HEK293 (cell line): ENCODE data around the gene CEP89.

ENCODE experiments used
- CTCF ChIA-PET: fragments of 350-600 bp; formaldehyde crosslinking; extraction: SDS; loops from one replicate; lab custom pipeline; 2021; ENCODE audit warnings: antibody characterized with exemption; lab: Yijun Ruan, JAX
- POLR2A ChIA-PET: fragments of 300-600 bp; formaldehyde crosslinking; extraction: SDS; loops from one replicate; lab custom pipeline; 2020; ENCODE audit warnings: antibody characterized with exemption, inconsistent platforms; lab: Yijun Ruan, JAX
- H3K27ac ChIP-seq: fragments of 200-500 bp; sonication (Bioruptor generic); 2 replicates; pipeline ENCODE4 v1.5.1; 2014; ENCODE audit warnings: low read depth, low read length, control low read depth, inconsistent platforms; ENCODE audit errors: extremely low read depth
- H3K36me3 ChIP-seq, 2 experiments: fragments of 200-500 bp in 1 of 2; sonication (Bioruptor generic) in 1 of 2; 1 replicate in 1 of 2; 2 replicates in 1 of 2; pipeline ENCODE4 v1.5.1; 2014 to 2017; ENCODE audit warnings: inconsistent platforms in 2 of 2, low read length in 2 of 2; ENCODE audit not compliant: control insufficient read depth in 2 of 2, insufficient read depth in 1 of 2
- H3K4me1 ChIP-seq: fragments of 200-500 bp; sonication (Bioruptor generic); 2 replicates; pipeline ENCODE4 v1.5.1; 2014; ENCODE audit warnings: mild to moderate bottlenecking, low read length, inconsistent platforms; ENCODE audit not compliant: control insufficient read depth, insufficient read depth
- H3K4me3 ChIP-seq: 2 replicates; pipeline ENCODE4 v1.5.1; 2011; ENCODE audit warnings: low read depth, mild to moderate bottlenecking, control low read depth, low read length, moderate library complexity
- H3K9me3 ChIP-seq: fragments of 200-500 bp; sonication (Bioruptor generic); 2 replicates; pipeline ENCODE4 v1.5.1; 2014; ENCODE audit warnings: low read depth, low read length, inconsistent platforms; ENCODE audit not compliant: control insufficient read depth, insufficient read depth
- HOXA7 ChIP-seq: sonication (generic); formaldehyde crosslinking; IDR thresholded peaks from 2 replicates; pipeline ENCODE4 v1.8.1; 2022; ENCODE audit warnings: missing genetic modification reagents, borderline replicate concordance
- PRDM2 ChIP-seq: fragments of 450-650 bp; formaldehyde crosslinking; IDR thresholded peaks from 2 replicates; pipeline ENCODE4 v1.5.1; 2016; ENCODE audit warnings: missing biosample characterization, missing genetic modification characterization, borderline replicate concordance
- REST ChIP-seq: fragments of 450-650 bp; formaldehyde crosslinking; IDR thresholded peaks from 2 replicates; pipeline ENCODE4 v1.5.1; 2016; ENCODE audit warnings: missing biosample characterization, missing genetic modification characterization
- TSHZ1 ChIP-seq: fragments of 450-650 bp; formaldehyde crosslinking; IDR thresholded peaks from 2 replicates; pipeline ENCODE4 v1.5.1; 2016; ENCODE audit warnings: missing biosample characterization, missing genetic modification characterization, borderline replicate concordance
- ZNF184 ChIP-seq: fragments of 450-650 bp; IDR thresholded peaks from 2 replicates; pipeline ENCODE4 v1.5.1; 2018; ENCODE audit warnings: missing biosample characterization, mild to moderate bottlenecking, missing genetic modification characterization
- ZNF280C ChIP-seq: fragments of 450-650 bp; formaldehyde crosslinking; IDR thresholded peaks from 2 replicates; pipeline ENCODE4 v1.5.1; 2016; ENCODE audit warnings: missing biosample characterization, missing genetic modification characterization
- ZNF302 ChIP-seq: fragments of 450-650 bp; formaldehyde crosslinking; IDR thresholded peaks from 2 replicates; pipeline ENCODE4 v1.5.1; 2016; ENCODE audit warnings: missing biosample characterization, missing genetic modification characterization, low read depth
- ZNF391 ChIP-seq: fragments of 450-650 bp; formaldehyde crosslinking; IDR thresholded peaks from 2 replicates; pipeline ENCODE4 v1.5.1; 2016; ENCODE audit warnings: low read depth, missing biosample characterization, missing genetic modification characterization, borderline replicate concordance
- ZNF518A ChIP-seq: fragments of 450-650 bp; formaldehyde crosslinking; conservative IDR thresholded peaks from 2 replicates; pipeline ENCODE4 v1.5.1; 2016; ENCODE audit warnings: low read depth, missing biosample characterization, missing genetic modification characterization
- ZNF639 ChIP-seq: fragments of 450-650 bp; formaldehyde crosslinking; IDR thresholded peaks from 2 replicates; pipeline ENCODE4 v1.5.1; 2016; ENCODE audit warnings: missing biosample characterization, missing genetic modification characterization

Gene CEP89

GRCh38 chr19:32890841-32891240 lies 80.9 kb downstream of the CEP89 start:
- ChIA-PET POLR2A (no interaction called here), CTCF (interaction anchor here (0.6 kb wide), 1 partner anchor 51 kb away, joined by 3 read pairs; no protein-coding TSS in a partner anchor)
- H3K27ac ChIP-seq: no peak overlapping the region
- peaks cover 6% of the 10 kb centered on the region; the same call in 1 of the 2 replicates for H3K4me1 ChIP-seq
- peaks cover 7% of the 10 kb centered on the region; the same call in 1 of the 2 replicates for H3K9me3 ChIP-seq
- peaks cover 4 to 30% of the 10 kb centered on the region in 2 experiments for H3K36me3 ChIP-seq
- no peak overlapping the region for H3K4me3 ChIP-seq
- TF ChIP-seq HOXA7 (CRISPR knock-in tag): no peak
- TF ChIP-seq ZNF184 (tag by site-specific recombination): no peak
- no peak for TF ChIP-seq ZNF518A

GRCh38 chr19:32890326-32890725 lies 81.4 kb downstream of the CEP89 start:
- Histone ChIP-seq H3K4me1 (peaks cover 9% of the 10 kb centered on the region; the same call in 1 of the 2 replicates), H3K9me3 (peaks cover 5% of the 10 kb centered on the region; the same call in 1 of the 2 replicates), H3K27ac (no peak overlapping the region), H3K36me3 (peaks cover 4 to 27% of the 10 kb centered on the region in 2 experiments), H3K4me3 (no peak overlapping the region)
- ChIA-PET CTCF (interaction anchor here (0.6 kb wide), 1 partner anchor 211 kb away, joined by 3 read pairs; no protein-coding TSS in a partner anchor), POLR2A (no interaction called here)
- no peak for TF ChIP-seq TSHZ1 (tag by site-specific recombination)
- no peak for TF ChIP-seq REST (tag by site-specific recombination)
- no peak for TF ChIP-seq PRDM2 (tag by site-specific recombination)
- TF ChIP-seq ZNF639: no peak
- no peak for TF ChIP-seq ZNF280C (tag by site-specific recombination)
- TF ChIP-seq ZNF391 (tag by site-specific recombination): no peak
- no peak for TF ChIP-seq ZNF302 (tag by site-specific recombination)
